Breast epithelium (tissue), 3 donors: ENCODE data around the gene NEO1.

Experiments
- POLR2A ChIP-seq: fragments of 450-650 bp; IDR thresholded peaks from one replicate; pipeline ENCODE4 v1.6.1; 2016; ENCODE audit warnings: antibody characterized with exemption, mild to moderate bottlenecking, moderate library complexity
- TF ChIP-seq, protein P1 (sequence below), 3 donors: fragments of 450-650 bp; IDR thresholded peaks; one replicate each; pipeline ENCODE4 v1.5.1; 2016 to 2017; ENCODE audit warnings: antibody characterized with exemption in 3 of 3, mild to moderate bottlenecking in 3 of 3, moderate library complexity in 3 of 3

GRCh38 chr15:73232776-73233175 lies 180.5 kb downstream of the NEO1 start:
- TF ChIP-seq, protein P1, sequence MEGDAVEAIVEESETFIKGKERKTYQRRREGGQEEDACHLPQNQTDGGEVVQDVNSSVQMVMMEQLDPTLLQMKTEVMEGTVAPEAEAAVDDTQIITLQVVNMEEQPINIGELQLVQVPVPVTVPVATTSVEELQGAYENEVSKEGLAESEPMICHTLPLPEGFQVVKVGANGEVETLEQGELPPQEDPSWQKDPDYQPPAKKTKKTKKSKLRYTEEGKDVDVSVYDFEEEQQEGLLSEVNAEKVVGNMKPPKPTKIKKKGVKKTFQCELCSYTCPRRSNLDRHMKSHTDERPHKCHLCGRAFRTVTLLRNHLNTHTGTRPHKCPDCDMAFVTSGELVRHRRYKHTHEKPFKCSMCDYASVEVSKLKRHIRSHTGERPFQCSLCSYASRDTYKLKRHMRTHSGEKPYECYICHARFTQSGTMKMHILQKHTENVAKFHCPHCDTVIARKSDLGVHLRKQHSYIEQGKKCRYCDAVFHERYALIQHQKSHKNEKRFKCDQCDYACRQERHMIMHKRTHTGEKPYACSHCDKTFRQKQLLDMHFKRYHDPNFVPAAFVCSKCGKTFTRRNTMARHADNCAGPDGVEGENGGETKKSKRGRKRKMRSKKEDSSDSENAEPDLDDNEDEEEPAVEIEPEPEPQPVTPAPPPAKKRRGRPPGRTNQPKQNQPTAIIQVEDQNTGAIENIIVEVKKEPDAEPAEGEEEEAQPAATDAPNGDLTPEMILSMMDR (IDR thresholded peaks at IDR 0.05), result no peak
- TF ChIP-seq POLR2A, result no peak
